HEK293 (cell line): ENCODE results near the gene NTSR2.

Source experiments
- CTCF ChIA-PET: fragments of 350-600 bp; formaldehyde crosslinking; extraction: SDS; loops from one replicate; lab custom pipeline; 2021; ENCODE audit warnings: antibody characterized with exemption; lab: Yijun Ruan, JAX
- POLR2A ChIA-PET: fragments of 300-600 bp; formaldehyde crosslinking; extraction: SDS; loops from one replicate; lab custom pipeline; 2020; ENCODE audit warnings: antibody characterized with exemption, inconsistent platforms; lab: Yijun Ruan, JAX
- H3K27ac ChIP-seq: fragments of 200-500 bp; sonication (Bioruptor generic); 2 replicates; pipeline ENCODE4 v1.5.1; 2014; ENCODE audit warnings: low read depth, low read length, control low read depth, inconsistent platforms; ENCODE audit errors: extremely low read depth
- H3K36me3 ChIP-seq, 2 experiments: fragments of 200-500 bp in 1 of 2; sonication (Bioruptor generic) in 1 of 2; 1 replicate in 1 of 2; 2 replicates in 1 of 2; pipeline ENCODE4 v1.5.1; 2014 to 2017; ENCODE audit warnings: inconsistent platforms in 2 of 2, low read length in 2 of 2; ENCODE audit not compliant: control insufficient read depth in 2 of 2, insufficient read depth in 1 of 2
- H3K4me1 ChIP-seq: fragments of 200-500 bp; sonication (Bioruptor generic); 2 replicates; pipeline ENCODE4 v1.5.1; 2014; ENCODE audit warnings: mild to moderate bottlenecking, low read length, inconsistent platforms; ENCODE audit not compliant: control insufficient read depth, insufficient read depth
- H3K4me3 ChIP-seq: 2 replicates; pipeline ENCODE4 v1.5.1; 2011; ENCODE audit warnings: low read depth, mild to moderate bottlenecking, control low read depth, low read length, moderate library complexity
- H3K9me3 ChIP-seq: fragments of 200-500 bp; sonication (Bioruptor generic); 2 replicates; pipeline ENCODE4 v1.5.1; 2014; ENCODE audit warnings: low read depth, low read length, inconsistent platforms; ENCODE audit not compliant: control insufficient read depth, insufficient read depth
- GLI2 ChIP-seq: fragments of 450-650 bp; formaldehyde crosslinking; IDR thresholded peaks from 2 replicates; pipeline ENCODE4; 2017; ENCODE audit warnings: missing biosample characterization, missing genetic modification characterization, low read depth, borderline replicate concordance
- HIC1 ChIP-seq: fragments of 450-650 bp; formaldehyde crosslinking; IDR thresholded peaks from 2 replicates; pipeline ENCODE4 v1.5.1; 2016; ENCODE audit warnings: missing biosample characterization, missing genetic modification characterization
- HOXC10 ChIP-seq: sonication (generic); formaldehyde crosslinking; IDR thresholded peaks from 2 replicates; pipeline ENCODE4 v1.8.1; 2023; ENCODE audit warnings: mild to moderate bottlenecking, missing genetic modification reagents
- KLF7 ChIP-seq: fragments of 450-650 bp; formaldehyde crosslinking; IDR thresholded peaks from 2 replicates; pipeline ENCODE4 v1.5.1; 2016; ENCODE audit warnings: missing biosample characterization, missing genetic modification characterization, borderline replicate concordance
- MYNN ChIP-seq: fragments of 450-650 bp; formaldehyde crosslinking; IDR thresholded peaks from 2 replicates; pipeline ENCODE4 v1.5.1; 2016; ENCODE audit warnings: missing biosample characterization, missing genetic modification characterization, borderline replicate concordance
- SCRT1 ChIP-seq: fragments of 450-650 bp; formaldehyde crosslinking; IDR thresholded peaks from 2 replicates; pipeline ENCODE4 v1.5.1; 2016; ENCODE audit warnings: missing biosample characterization, missing genetic modification characterization, borderline replicate concordance
- SP3 ChIP-seq: fragments of 450-650 bp; formaldehyde crosslinking; IDR thresholded peaks from 2 replicates; pipeline ENCODE4 v1.5.1; 2016; ENCODE audit warnings: missing biosample characterization, missing genetic modification characterization
- ZFP3 ChIP-seq: fragments of 450-650 bp; formaldehyde crosslinking; IDR thresholded peaks from 2 replicates; pipeline ENCODE4 v1.5.1; 2016; ENCODE audit warnings: low read depth, missing biosample characterization, missing genetic modification characterization
- ZNF138 ChIP-seq: fragments of 450-650 bp; formaldehyde crosslinking; IDR thresholded peaks from 2 replicates; pipeline ENCODE4 v1.5.1; 2016; ENCODE audit warnings: missing biosample characterization, missing genetic modification characterization, borderline replicate concordance
- ZNF140 ChIP-seq: fragments of 450-650 bp; formaldehyde crosslinking; IDR thresholded peaks from 2 replicates; pipeline ENCODE4 v1.5.1; 2016; ENCODE audit warnings: missing biosample characterization, missing genetic modification characterization
- ZNF292 ChIP-seq: fragments of 450-650 bp; formaldehyde crosslinking; IDR thresholded peaks from 2 replicates; pipeline ENCODE4 v1.5.1; 2016; ENCODE audit warnings: low read depth, missing biosample characterization, missing genetic modification characterization, borderline replicate concordance
- ZNF404 ChIP-seq: fragments of 450-650 bp; formaldehyde crosslinking; IDR thresholded peaks from 2 replicates; pipeline ENCODE4 v1.5.1; 2017; ENCODE audit warnings: missing biosample characterization, missing genetic modification characterization
- ZNF549 ChIP-seq: fragments of 450-650 bp; IDR thresholded peaks from 2 replicates; pipeline ENCODE4 v1.5.1; 2018; ENCODE audit warnings: missing biosample characterization, missing genetic modification characterization, mild to moderate bottlenecking, inconsistent platforms, moderate library complexity
- ZNF560 ChIP-seq: fragments of 450-650 bp; formaldehyde crosslinking; IDR thresholded peaks from 2 replicates; pipeline ENCODE4 v1.5.1; 2017; ENCODE audit warnings: missing biosample characterization, missing genetic modification characterization, borderline replicate concordance
- ZNF768 ChIP-seq: fragments of 450-650 bp; formaldehyde crosslinking; IDR thresholded peaks from 2 replicates; pipeline ENCODE4 v1.5.1; 2018; ENCODE audit warnings: missing biosample characterization, mild to moderate bottlenecking, missing genetic modification characterization
- ZNF785 ChIP-seq: fragments of 450-650 bp; formaldehyde crosslinking; IDR thresholded peaks from 2 replicates; pipeline ENCODE4 v1.5.1; 2016; ENCODE audit warnings: missing biosample characterization, missing genetic modification characterization
- ZSCAN4 ChIP-seq: fragments of 450-650 bp; formaldehyde crosslinking; IDR thresholded peaks from 2 replicates; pipeline ENCODE4 v1.5.1; 2017; ENCODE audit warnings: missing biosample characterization, missing genetic modification characterization
- TF ChIP-seq, protein P1 (sequence below): fragments of 450-650 bp; formaldehyde crosslinking; IDR thresholded peaks from 2 replicates; pipeline ENCODE4 v1.5.1; 2016; ENCODE audit warnings: missing biosample characterization, missing genetic modification characterization
- TF ChIP-seq, protein P2 (sequence below): fragments of 450-650 bp; formaldehyde crosslinking; IDR thresholded peaks from 2 replicates; pipeline ENCODE4 v1.5.0; 2017; ENCODE audit warnings: missing biosample characterization, missing genetic modification characterization, borderline replicate concordance

NTSR2 gene

DNA sequence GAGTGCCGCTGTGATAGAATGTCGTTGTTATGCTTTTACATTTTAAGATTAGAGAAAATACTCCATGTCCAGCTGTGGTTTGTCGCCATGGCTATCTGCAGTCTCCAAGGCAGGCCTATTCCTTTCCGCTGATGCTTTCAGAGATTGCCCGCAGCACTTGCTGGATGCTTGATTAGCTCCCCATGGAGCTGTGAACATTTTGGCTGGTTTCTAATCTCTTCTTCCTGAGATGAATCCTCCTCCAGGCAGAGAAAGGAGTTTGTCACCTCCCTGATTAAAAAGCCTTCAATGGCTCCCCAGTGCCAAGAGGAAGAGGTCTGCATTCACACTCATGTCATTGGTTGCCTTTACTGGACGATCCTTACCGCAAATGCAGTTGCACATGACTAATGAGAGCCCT is 43.8 kb upstream of the NTSR2 start:
- ChIA-PET CTCF (no interaction called here), POLR2A (no interaction called here)
- no peaks in the 10 kb centered on the region for H3K36me3 ChIP-seq
- no peaks in the 10 kb centered on the region for H3K4me1 ChIP-seq
- no peak overlapping the region for H3K27ac ChIP-seq
- H3K9me3 ChIP-seq: no peaks in the 10 kb centered on the region
- H3K4me3 ChIP-seq: no peak overlapping the region
- TF ChIP-seq GLI2 (tag by site-specific recombination) (no peak), ZFP3 (tag by site-specific recombination) (no peak), ZNF768 (no peak), ZNF560 (tag by site-specific recombination) (no peak), ZNF292 (tag by site-specific recombination) (no peak), ZNF785 (tag by site-specific recombination) (no peak), ZNF140 (tag by site-specific recombination) (no peak), SCRT1 (tag by site-specific recombination) (no peak), ZNF549 (no peak), KLF7 (tag by site-specific recombination) (no peak), ZNF138 (tag by site-specific recombination) (no peak), HIC1 (no peak), ZNF404 (tag by site-specific recombination) (no peak), ZSCAN4 (tag by site-specific recombination) (no peak), HOXC10 (CRISPR knock-in tag) (no peak), SP3 (tag by site-specific recombination) (no peak), MYNN (tag by site-specific recombination) (no peak)
- TF ChIP-seq, protein P1, sequence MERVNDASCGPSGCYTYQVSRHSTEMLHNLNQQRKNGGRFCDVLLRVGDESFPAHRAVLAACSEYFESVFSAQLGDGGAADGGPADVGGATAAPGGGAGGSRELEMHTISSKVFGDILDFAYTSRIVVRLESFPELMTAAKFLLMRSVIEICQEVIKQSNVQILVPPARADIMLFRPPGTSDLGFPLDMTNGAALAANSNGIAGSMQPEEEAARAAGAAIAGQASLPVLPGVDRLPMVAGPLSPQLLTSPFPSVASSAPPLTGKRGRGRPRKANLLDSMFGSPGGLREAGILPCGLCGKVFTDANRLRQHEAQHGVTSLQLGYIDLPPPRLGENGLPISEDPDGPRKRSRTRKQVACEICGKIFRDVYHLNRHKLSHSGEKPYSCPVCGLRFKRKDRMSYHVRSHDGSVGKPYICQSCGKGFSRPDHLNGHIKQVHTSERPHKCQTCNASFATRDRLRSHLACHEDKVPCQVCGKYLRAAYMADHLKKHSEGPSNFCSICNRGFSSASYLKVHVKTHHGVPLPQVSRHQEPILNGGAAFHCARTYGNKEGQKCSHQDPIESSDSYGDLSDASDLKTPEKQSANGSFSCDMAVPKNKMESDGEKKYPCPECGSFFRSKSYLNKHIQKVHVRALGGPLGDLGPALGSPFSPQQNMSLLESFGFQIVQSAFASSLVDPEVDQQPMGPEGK (tag by site-specific recombination): no peak
- TF ChIP-seq, protein P2, sequence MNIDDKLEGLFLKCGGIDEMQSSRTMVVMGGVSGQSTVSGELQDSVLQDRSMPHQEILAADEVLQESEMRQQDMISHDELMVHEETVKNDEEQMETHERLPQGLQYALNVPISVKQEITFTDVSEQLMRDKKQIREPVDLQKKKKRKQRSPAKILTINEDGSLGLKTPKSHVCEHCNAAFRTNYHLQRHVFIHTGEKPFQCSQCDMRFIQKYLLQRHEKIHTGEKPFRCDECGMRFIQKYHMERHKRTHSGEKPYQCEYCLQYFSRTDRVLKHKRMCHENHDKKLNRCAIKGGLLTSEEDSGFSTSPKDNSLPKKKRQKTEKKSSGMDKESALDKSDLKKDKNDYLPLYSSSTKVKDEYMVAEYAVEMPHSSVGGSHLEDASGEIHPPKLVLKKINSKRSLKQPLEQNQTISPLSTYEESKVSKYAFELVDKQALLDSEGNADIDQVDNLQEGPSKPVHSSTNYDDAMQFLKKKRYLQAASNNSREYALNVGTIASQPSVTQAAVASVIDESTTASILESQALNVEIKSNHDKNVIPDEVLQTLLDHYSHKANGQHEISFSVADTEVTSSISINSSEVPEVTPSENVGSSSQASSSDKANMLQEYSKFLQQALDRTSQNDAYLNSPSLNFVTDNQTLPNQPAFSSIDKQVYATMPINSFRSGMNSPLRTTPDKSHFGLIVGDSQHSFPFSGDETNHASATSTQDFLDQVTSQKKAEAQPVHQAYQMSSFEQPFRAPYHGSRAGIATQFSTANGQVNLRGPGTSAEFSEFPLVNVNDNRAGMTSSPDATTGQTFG (tag by site-specific recombination): no peak
